PC-3 (cell line): ENCODE measurements around the gene COL16A1. TPM values are rescaled to one million over a fixed set of nuclear protein-coding genes. Genes with fewer than 3 reads are reported as not detected.
A peak's percentile ranks its signal among the peaks of the same experiment; 100 is the strongest.

ENCODE experiments used
- ATAC-seq: fragments of 200-7000 bp; cut with Tn5 transposase; 2 replicates; pipeline ENCODE4 v1.9.1; 2020; ENCODE audit warnings: mild to moderate bottlenecking, moderate library complexity
- BruUV-seq: library from RNA; stranded (reverse); fragments of 400-500 nt; replicated peaks from 2 replicates; lab custom pipeline; 2021; lab: Mats Ljungman, UMichigan
- CTCF ChIA-PET: fragments of 300-600 bp; sonication (Branson Sonifier 250); formaldehyde crosslinking; loops from one replicate; lab custom pipeline; 2022; ENCODE audit warnings: antibody characterized with exemption; lab: Charles Lee
- POLR2A ChIA-PET: fragments of 300-600 bp; sonication (Branson Sonifier 250); formaldehyde crosslinking; loops from one replicate; lab custom pipeline; 2022; ENCODE audit warnings: antibody characterized with exemption; ENCODE audit not compliant: unreplicated experiment; lab: Charles Lee
- DNase-seq: peaks from one replicate; pipeline ENCODE4 v3.0.0-alpha.2; 2015
- H2AFZ ChIP-seq: fragments of 300-600 bp; sonication (generic); 2 replicates; pipeline ENCODE4 v1.6.0; 2016; ENCODE audit warnings: antibody characterized with exemption, low read length
- H3F3A ChIP-seq: fragments of 300-600 bp; sonication (generic); one replicate; pipeline ENCODE4 v1.6.0; 2017; ENCODE audit warnings: antibody characterized with exemption, low read length, control low read depth, mild to moderate bottlenecking; ENCODE audit not compliant: unreplicated experiment
- H3K27ac ChIP-seq: fragments of 300-600 bp; sonication (generic); 2 replicates; pipeline ENCODE4 v1.5.1; 2016; ENCODE audit warnings: mild to moderate bottlenecking, low read length
- H3K27me3 ChIP-seq: fragments of 300-600 bp; sonication (generic); 2 replicates; pipeline ENCODE4 v1.6.1; 2016; ENCODE audit warnings: low read length, mixed read lengths
- H3K36me3 ChIP-seq: fragments of 300-600 bp; sonication (generic); 2 replicates; pipeline ENCODE4 v1.6.1; 2016; ENCODE audit warnings: low read depth, mixed run types, low read length, mixed read lengths
- H3K4me1 ChIP-seq: fragments of 300-600 bp; sonication (generic); 2 replicates; pipeline ENCODE4 v1.5.1; 2016; ENCODE audit warnings: low read length; ENCODE audit not compliant: insufficient read depth
- H3K4me2 ChIP-seq: fragments of 300-600 bp; sonication (generic); 2 replicates; pipeline ENCODE4 v1.6.0; 2016; ENCODE audit warnings: low read length
- H3K4me3 ChIP-seq: fragments of 300-600 bp; sonication (generic); 2 replicates; pipeline ENCODE4 v1.5.1; 2016; ENCODE audit warnings: mild to moderate bottlenecking, low read length, mixed read lengths
- H3K79me2 ChIP-seq: fragments of 300-600 bp; sonication (generic); 2 replicates; pipeline ENCODE4 v1.6.1; 2017; ENCODE audit warnings: low read length, mixed read lengths
- H3K9ac ChIP-seq: fragments of 300-600 bp; sonication (generic); 2 replicates; pipeline ENCODE4 v1.6.0; 2016; ENCODE audit warnings: mild to moderate bottlenecking, low read length
- H3K9me2 ChIP-seq: fragments of 300-600 bp; sonication (generic); replicated peaks from 2 replicates; pipeline ENCODE4 v1.6.1; 2016; ENCODE audit warnings: mixed run types, low read length, mixed read lengths
- H3K9me3 ChIP-seq: fragments of 300-600 bp; sonication (generic); 2 replicates; pipeline ENCODE4 v1.6.1; 2016; ENCODE audit warnings: low read length, mixed read lengths
- H4K20me1 ChIP-seq: fragments of 300-600 bp; sonication (generic); 2 replicates; pipeline ENCODE4 v1.6.1; 2016; ENCODE audit warnings: low read length, mixed read lengths
- EZH2 ChIP-seq: fragments of 300-600 bp; sonication (generic); IDR thresholded peaks from one replicate; pipeline ENCODE4 v1.6.1; 2017; ENCODE audit warnings: antibody characterized with exemption, mild to moderate bottlenecking, low read length; ENCODE audit not compliant: unreplicated experiment
- EZH2phosphoT487 ChIP-seq: fragments of 300-600 bp; sonication (generic); IDR thresholded peaks from 2 replicates; pipeline ENCODE4 v1.6.1; 2018; ENCODE audit warnings: mild to moderate bottlenecking, antibody characterized with exemption, low read length, borderline replicate concordance
- intact Hi-C: fragments of 100-400 bp; cut with micrococcal nuclease; formaldehyde crosslinking; loops from 2 replicates; pipeline ENCODE4 v1.9.0; 2023
- total RNA-seq: library from RNA; depleted of rRNA; stranded (reverse); fragments of >200 nt; gene quantifications from 2 replicates; pipeline ENCODE4 v1.2.3, GENCODE V29; 2014
- TF ChIP-seq, protein P1 (sequence below): fragments of 300-600 bp; sonication (generic); conservative IDR thresholded peaks from 2 replicates; pipeline ENCODE4 v1.5.1; 2017; ENCODE audit warnings: antibody characterized with exemption, low read depth, mild to moderate bottlenecking, low read length

COL16A1 gene
- total RNA-seq, 1 experiment from 2014 or later = 5.0 TPM

GRCh38 chr1:31666263-31666963, 37.4 kb downstream of the COL16A1 start:
- Histone ChIP-seq H4K20me1 (no peaks in the 10 kb centered on the region), H3K9me3 (no peaks in the 10 kb centered on the region), H3K79me2 (no peaks in the 10 kb centered on the region), H3K9me2 (no peaks in the 10 kb centered on the region), H3K9ac (peak overlapping the region; percentile 23; the same call in 1 of the 2 replicates), H2AFZ (peak overlapping the region; percentile 50; the same call in 1 of the 2 replicates), H3K27ac (peak overlapping the region; percentile 50), H3K27me3 (no peaks in the 10 kb centered on the region), H3K4me2 (no peak overlapping the region), H3K36me3 (no peaks in the 10 kb centered on the region), H3F3A (no peaks in the 10 kb centered on the region), H3K4me1 (peaks cover 28% of the 10 kb centered on the region), H3K4me3 (no peak overlapping the region)
- ATAC-seq = peak; percentile 71
- CTCF ChIA-PET = interaction anchor here (0.9 to 1.6 kb wide), 5 partner anchors 35 to 123 kb away, joined by 3 to 6 read pairs (median 3); no protein-coding TSS in a partner anchor
- TF ChIP-seq, protein P1, sequence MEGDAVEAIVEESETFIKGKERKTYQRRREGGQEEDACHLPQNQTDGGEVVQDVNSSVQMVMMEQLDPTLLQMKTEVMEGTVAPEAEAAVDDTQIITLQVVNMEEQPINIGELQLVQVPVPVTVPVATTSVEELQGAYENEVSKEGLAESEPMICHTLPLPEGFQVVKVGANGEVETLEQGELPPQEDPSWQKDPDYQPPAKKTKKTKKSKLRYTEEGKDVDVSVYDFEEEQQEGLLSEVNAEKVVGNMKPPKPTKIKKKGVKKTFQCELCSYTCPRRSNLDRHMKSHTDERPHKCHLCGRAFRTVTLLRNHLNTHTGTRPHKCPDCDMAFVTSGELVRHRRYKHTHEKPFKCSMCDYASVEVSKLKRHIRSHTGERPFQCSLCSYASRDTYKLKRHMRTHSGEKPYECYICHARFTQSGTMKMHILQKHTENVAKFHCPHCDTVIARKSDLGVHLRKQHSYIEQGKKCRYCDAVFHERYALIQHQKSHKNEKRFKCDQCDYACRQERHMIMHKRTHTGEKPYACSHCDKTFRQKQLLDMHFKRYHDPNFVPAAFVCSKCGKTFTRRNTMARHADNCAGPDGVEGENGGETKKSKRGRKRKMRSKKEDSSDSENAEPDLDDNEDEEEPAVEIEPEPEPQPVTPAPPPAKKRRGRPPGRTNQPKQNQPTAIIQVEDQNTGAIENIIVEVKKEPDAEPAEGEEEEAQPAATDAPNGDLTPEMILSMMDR = no peak
- TF ChIP-seq EZH2 = no peak
- TF ChIP-seq EZH2phosphoT487 = no peak
- intact Hi-C loops = no loop called here
- BruUV-seq = no TSS peak
- DNase-seq = peak; percentile 66
- POLR2A ChIA-PET = no interaction called here

GRCh38 chr1:31665234-31665878, 38.5 kb downstream of the COL16A1 start:
- Histone ChIP-seq H2AFZ (no peak overlapping the region), H3K27ac (no peak overlapping the region), H3K9me3 (no peaks in the 10 kb centered on the region), H3K36me3 (no peaks in the 10 kb centered on the region), H3F3A (no peaks in the 10 kb centered on the region), H4K20me1 (no peaks in the 10 kb centered on the region), H3K4me1 (peaks cover 25% of the 10 kb centered on the region), H3K79me2 (no peaks in the 10 kb centered on the region), H3K9me2 (no peaks in the 10 kb centered on the region), H3K27me3 (no peaks in the 10 kb centered on the region), H3K4me3 (no peak overlapping the region), H3K4me2 (no peak overlapping the region), H3K9ac (no peak overlapping the region)
- intact Hi-C loops = no loop called here
- POLR2A ChIA-PET = no interaction called here
- no peak for DNase-seq
- no TSS peak for BruUV-seq
- CTCF ChIA-PET = interaction anchor here (1.5 kb wide), 1 partner anchor 80 kb away, joined by 5 read pairs; no protein-coding TSS in a partner anchor
- no peak for TF ChIP-seq EZH2phosphoT487
- TF ChIP-seq, protein P1 = no peak
- ATAC-seq = no peak
